Smooth muscle cell (in vitro differentiated cells): ENCODE results near the gene ATP10A. TPM values are rescaled to one million over a fixed set of nuclear protein-coding genes. Genes with fewer than 3 reads are reported as not detected.

Source experiments
- DNase-seq: peaks from one replicate; lab custom pipeline; 2025; ENCODE audit not compliant: unreplicated experiment; lab: John Stamatoyannopoulos, UW
- H2AFZ ChIP-seq: fragments of 200-600 bp; sonication (generic); 2 replicates; pipeline ENCODE4 v1.6.0; 2016; ENCODE audit warnings: antibody characterized with exemption, low read depth, mild to moderate bottlenecking
- H3F3A ChIP-seq: fragments of 200-600 bp; sonication (generic); 2 replicates; pipeline ENCODE4 v1.6.0; 2017; ENCODE audit warnings: antibody characterized with exemption, low read depth
- H3K27ac ChIP-seq: fragments of 200-600 bp; sonication (generic); 2 replicates; pipeline ENCODE4 v1.5.1; 2016; ENCODE audit warnings: low read depth, mild to moderate bottlenecking
- H3K27me3 ChIP-seq: fragments of 200-600 bp; sonication (generic); 2 replicates; pipeline ENCODE4 v1.6.1; 2016; ENCODE audit warnings: low read depth, mild to moderate bottlenecking
- H3K36me3 ChIP-seq: fragments of 200-600 bp; sonication (generic); 2 replicates; pipeline ENCODE4 v1.5.1; 2016; ENCODE audit warnings: low read depth
- H3K4me1 ChIP-seq: fragments of 200-600 bp; sonication (generic); 2 replicates; pipeline ENCODE4 v1.5.1; 2016; ENCODE audit warnings: low read depth
- H3K4me2 ChIP-seq: fragments of 200-600 bp; sonication (generic); 2 replicates; pipeline ENCODE4 v1.6.0; 2016; ENCODE audit warnings: mild to moderate bottlenecking
- H3K4me3 ChIP-seq: fragments of 200-600 bp; sonication (generic); 2 replicates; pipeline ENCODE4 v1.5.1; 2016; ENCODE audit warnings: mild to moderate bottlenecking
- H3K79me2 ChIP-seq: fragments of 200-600 bp; sonication (generic); 2 replicates; pipeline ENCODE4 v1.6.0; 2016; ENCODE audit warnings: low read depth, mild to moderate bottlenecking
- H3K9ac ChIP-seq: fragments of 200-600 bp; sonication (generic); 2 replicates; pipeline ENCODE4 v1.6.0; 2016; ENCODE audit warnings: low read depth
- H3K9me3 ChIP-seq: fragments of 200-600 bp; sonication (generic); replicated peaks from 2 replicates; pipeline ENCODE4 v1.5.1; 2016; ENCODE audit warnings: low read depth
- H4K20me1 ChIP-seq: fragments of 200-600 bp; sonication (generic); 2 replicates; pipeline ENCODE4 v1.6.0; 2016; ENCODE audit warnings: low read depth
- CTCF ChIP-seq: fragments of 200-600 bp; sonication (generic); IDR thresholded peaks from 2 replicates; pipeline ENCODE4 v1.5.1; 2017; ENCODE audit warnings: borderline replicate concordance, mild to moderate bottlenecking, antibody characterized with exemption; ENCODE audit not compliant: insufficient read depth, poor library complexity, severe bottlenecking
- WGBS: methylation state at CpG from one replicate; pipeline ENCODE4 v1.1.7; 2016; ENCODE audit warnings: low lambda C conversion rate; 5-methylcytosine and 5-hydroxymethylcytosine counted together
- polyA plus RNA-seq: library from polyadenylated mRNA; unstranded; fragments of >200 nt; fragmentation: Nextera tagmentation; extraction: Ambion mirVana; gene quantifications from 2 replicates; pipeline ENCODE4 v1.2.1, GENCODE V29; 2016
- total RNA-seq: library from RNA; depleted of rRNA; stranded (reverse); fragments of >200 nt; gene quantifications from 2 replicates; pipeline ENCODE4 v1.2.3, GENCODE V29; 2014

Gene ATP10A
- total and polyA plus RNA-seq, 2 experiments from 2014 or later: 10.6 to 12.3 TPM

- TF ChIP-seq CTCF: no peak
- Histone ChIP-seq H3K4me2 (no peak overlapping the region), H3K27ac (no peak overlapping the region), H3F3A (no peaks in the 10 kb centered on the region), H2AFZ (no peak overlapping the region), H3K9me3 (no peaks in the 10 kb centered on the region), H3K36me3 (no peaks in the 10 kb centered on the region), H3K27me3 (no peaks in the 10 kb centered on the region), H3K79me2 (no peaks in the 10 kb centered on the region), H4K20me1 (no peaks in the 10 kb centered on the region), H3K9ac (no peak overlapping the region), H3K4me1 (no peaks in the 10 kb centered on the region), H3K4me3 (no peak overlapping the region)
- DNase-seq: no peak
- WGBS: 92% methylated on average over 8 of the region's 8 CpGs
These were observed 53.0 kb downstream of the ATP10A start for GRCh38 chr15:25810154-25810553.

- DNase-seq: no peak
- no peaks in the 10 kb centered on the region for H3K36me3 ChIP-seq
- H2AFZ ChIP-seq: no peak overlapping the region
- H3K27me3 ChIP-seq: no peaks in the 10 kb centered on the region
- H3K79me2 ChIP-seq: no peaks in the 10 kb centered on the region
- H4K20me1 ChIP-seq: no peaks in the 10 kb centered on the region
- H3K9me3 ChIP-seq: no peaks in the 10 kb centered on the region
- H3F3A ChIP-seq: no peaks in the 10 kb centered on the region
- no peak overlapping the region for H3K9ac ChIP-seq
- H3K4me2 ChIP-seq: no peak overlapping the region
- no peak overlapping the region for H3K4me3 ChIP-seq
- WGBS: 83% methylated on average over 6 of the region's 6 CpGs
- H3K4me1 ChIP-seq: no peaks in the 10 kb centered on the region
- no peak for TF ChIP-seq CTCF
- no peak overlapping the region for H3K27ac ChIP-seq
These were observed 56.1 kb downstream of the ATP10A start for GRCh38 chr15:25807063-25807462.

- no peaks in the 10 kb centered on the region for H3K79me2 ChIP-seq
- no peaks in the 10 kb centered on the region for H3K9me3 ChIP-seq
- WGBS: 80% methylated on average over 12 of the region's 12 CpGs
- DNase-seq: no peak
- no peaks in the 10 kb centered on the region for H3F3A ChIP-seq
- H3K4me3 ChIP-seq: no peak overlapping the region
- TF ChIP-seq CTCF: no peak
- H3K4me1 ChIP-seq: no peaks in the 10 kb centered on the region
- H4K20me1 ChIP-seq: no peaks in the 10 kb centered on the region
- no peak overlapping the region for H2AFZ ChIP-seq
- no peak overlapping the region for H3K4me2 ChIP-seq
- peak overlapping the region; percentile 26 for H3K27ac ChIP-seq
- no peaks in the 10 kb centered on the region for H3K27me3 ChIP-seq
- H3K9ac ChIP-seq: no peak overlapping the region
- H3K36me3 ChIP-seq: no peaks in the 10 kb centered on the region
These were observed 58.1 kb downstream of the ATP10A start for GRCh38 chr15:25805031-25805430.

- Histone ChIP-seq H3K27ac (peak overlapping the region; percentile 26), H3K27me3 (no peaks in the 10 kb centered on the region), H3K9me3 (no peaks in the 10 kb centered on the region), H3K4me3 (no peak overlapping the region), H3K79me2 (no peaks in the 10 kb centered on the region), H2AFZ (no peak overlapping the region), H3K4me2 (no peak overlapping the region), H3F3A (no peaks in the 10 kb centered on the region), H3K4me1 (no peaks in the 10 kb centered on the region), H3K9ac (no peak overlapping the region), H3K36me3 (no peaks in the 10 kb centered on the region), H4K20me1 (no peaks in the 10 kb centered on the region)
- DNase-seq: no peak
- no peak for TF ChIP-seq CTCF
- 84% methylated on average over 7 of the region's 7 CpGs for WGBS
These were observed 58.7 kb downstream of the ATP10A start for GRCh38 chr15:25804451-25804850.
